ENCODE data around the gene RANGAP1. TPM values are rescaled to one million over a fixed set of nuclear protein-coding genes. Genes with fewer than 3 reads are reported as not detected.

The RANGAP1 gene
- total and polyA plus RNA-seq, 2 of the 13 experiments (the other 11 are each of a cell fraction or from before 2014, with no cell fraction given) = 51.8 to 83.9 TPM

DNA sequence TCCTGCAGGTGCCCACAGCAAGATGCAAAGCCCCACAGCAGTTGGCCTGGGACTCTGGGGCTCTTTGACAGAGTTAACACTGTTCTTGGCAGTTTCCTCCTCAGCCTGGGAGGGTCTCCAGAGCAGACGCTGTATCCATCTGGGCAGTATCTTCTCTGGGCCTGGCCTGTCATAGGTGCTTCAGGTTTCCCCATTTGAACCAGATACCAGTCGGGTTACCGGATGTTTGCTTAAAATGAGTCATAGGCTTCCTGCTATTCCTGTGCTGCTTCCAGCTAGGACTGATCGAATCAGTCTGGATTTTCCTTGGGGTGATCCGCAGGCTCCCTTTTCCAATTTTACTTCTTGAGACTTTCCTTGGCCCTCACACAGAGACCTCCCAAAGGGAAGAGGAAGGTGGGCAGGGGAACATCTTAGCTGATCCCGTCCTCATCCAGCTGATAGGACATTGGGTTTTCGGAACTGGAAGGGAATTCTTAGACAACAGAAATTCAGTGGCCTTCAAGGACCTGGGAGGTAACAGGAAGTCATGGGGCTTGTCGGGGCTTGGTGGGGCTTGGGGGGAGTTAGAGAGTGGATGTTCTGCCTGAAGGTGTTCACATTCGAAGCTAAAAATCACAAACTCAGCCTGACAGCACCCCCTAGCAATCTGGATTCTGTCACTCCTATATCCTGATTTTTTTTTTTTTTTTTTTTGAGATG is 2.4 kb upstream of the RANGAP1 start (continued):
- TF ChIP-seq, protein P1, sequence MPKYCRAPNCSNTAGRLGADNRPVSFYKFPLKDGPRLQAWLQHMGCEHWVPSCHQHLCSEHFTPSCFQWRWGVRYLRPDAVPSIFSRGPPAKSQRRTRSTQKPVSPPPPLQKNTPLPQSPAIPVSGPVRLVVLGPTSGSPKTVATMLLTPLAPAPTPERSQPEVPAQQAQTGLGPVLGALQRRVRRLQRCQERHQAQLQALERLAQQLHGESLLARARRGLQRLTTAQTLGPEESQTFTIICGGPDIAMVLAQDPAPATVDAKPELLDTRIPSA (CRISPR knock-in tag; IDR thresholded peaks at IDR 0.05; ENCODE audit: borderline replicate concordance) = no peak
- TF ChIP-seq, protein P2, sequence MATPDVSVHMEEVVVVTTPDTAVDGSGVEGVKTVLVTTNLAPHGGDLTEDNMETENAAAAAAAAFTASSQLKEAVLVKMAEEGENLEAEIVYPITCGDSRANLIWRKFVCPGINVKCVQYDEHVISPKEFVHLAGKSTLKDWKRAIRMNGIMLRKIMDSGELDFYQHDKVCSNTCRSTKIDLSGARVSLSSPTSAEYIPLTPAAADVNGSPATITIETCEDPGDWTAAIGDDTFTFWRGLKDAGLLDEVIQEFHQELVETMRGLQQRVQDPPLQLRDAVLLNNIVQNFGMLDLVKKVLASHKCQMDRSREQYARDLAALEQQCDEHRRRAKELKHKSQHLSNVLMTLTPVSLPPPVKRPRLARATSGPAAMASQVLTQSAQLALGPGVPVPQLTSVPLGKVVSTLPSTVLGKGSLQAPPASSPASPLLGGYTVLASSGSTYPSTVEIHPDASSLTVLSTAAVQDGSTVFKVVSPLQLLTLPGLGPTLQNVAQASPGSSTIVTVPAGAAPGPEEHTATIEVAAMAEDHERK (CRISPR knock-in tag; IDR thresholded peaks at IDR 0.05; ENCODE audit: low read depth) = 0 out of 2 replicates have a peak, but pooled peaks have one; percentile 23
- TF ChIP-seq, protein P3, sequence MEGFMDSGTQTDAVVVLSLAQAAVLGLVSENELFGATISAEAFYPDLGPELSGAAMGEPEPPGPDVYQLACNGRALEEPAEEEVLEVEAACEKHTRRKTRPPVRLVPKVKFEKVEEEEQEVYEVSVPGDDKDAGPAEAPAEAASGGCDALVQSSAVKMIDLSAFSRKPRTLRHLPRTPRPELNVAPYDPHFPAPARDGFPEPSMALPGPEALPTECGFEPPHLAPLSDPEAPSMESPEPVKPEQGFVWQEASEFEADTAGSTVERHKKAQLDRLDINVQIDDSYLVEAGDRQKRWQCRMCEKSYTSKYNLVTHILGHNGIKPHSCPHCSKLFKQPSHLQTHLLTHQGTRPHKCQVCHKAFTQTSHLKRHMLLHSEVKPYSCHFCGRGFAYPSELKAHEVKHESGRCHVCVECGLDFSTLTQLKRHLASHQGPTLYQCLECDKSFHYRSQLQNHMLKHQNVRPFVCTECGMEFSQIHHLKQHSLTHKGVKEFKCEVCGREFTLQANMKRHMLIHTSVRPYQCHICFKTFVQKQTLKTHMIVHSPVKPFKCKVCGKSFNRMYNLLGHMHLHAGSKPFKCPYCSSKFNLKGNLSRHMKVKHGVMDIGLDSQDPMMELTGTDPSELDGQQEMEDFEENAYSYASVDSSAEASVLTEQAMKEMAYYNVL (CRISPR knock-in tag; IDR thresholded peaks at IDR 0.05; ENCODE audit: borderline replicate concordance) = no peak
- TF ChIP-seq ISL2 (CRISPR knock-in tag; IDR thresholded peaks at IDR 0.05) = no peak; the same call in 1 of the 2 replicates
- TF ChIP-seq PAWR (CRISPR knock-in tag; IDR thresholded peaks at IDR 0.05; ENCODE audit: borderline replicate concordance) = no peak
- no peak for TF ChIP-seq RELA (CRISPR knock-in tag; IDR thresholded peaks at IDR 0.05)
- TF ChIP-seq, protein P4, sequence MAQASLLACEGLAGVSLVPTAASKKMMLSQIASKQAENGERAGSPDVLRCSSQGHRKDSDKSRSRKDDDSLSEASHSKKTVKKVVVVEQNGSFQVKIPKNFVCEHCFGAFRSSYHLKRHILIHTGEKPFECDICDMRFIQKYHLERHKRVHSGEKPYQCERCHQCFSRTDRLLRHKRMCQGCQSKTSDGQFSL (CRISPR knock-in tag; IDR thresholded peaks at IDR 0.05) = no peak
- TF ChIP-seq, protein P5, sequence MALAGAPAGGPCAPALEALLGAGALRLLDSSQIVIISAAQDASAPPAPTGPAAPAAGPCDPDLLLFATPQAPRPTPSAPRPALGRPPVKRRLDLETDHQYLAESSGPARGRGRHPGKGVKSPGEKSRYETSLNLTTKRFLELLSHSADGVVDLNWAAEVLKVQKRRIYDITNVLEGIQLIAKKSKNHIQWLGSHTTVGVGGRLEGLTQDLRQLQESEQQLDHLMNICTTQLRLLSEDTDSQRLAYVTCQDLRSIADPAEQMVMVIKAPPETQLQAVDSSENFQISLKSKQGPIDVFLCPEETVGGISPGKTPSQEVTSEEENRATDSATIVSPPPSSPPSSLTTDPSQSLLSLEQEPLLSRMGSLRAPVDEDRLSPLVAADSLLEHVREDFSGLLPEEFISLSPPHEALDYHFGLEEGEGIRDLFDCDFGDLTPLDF (CRISPR knock-in tag; IDR thresholded peaks at IDR 0.05) = no peak
- no peak for TF ChIP-seq MBNL3 (CRISPR knock-in tag; conservative IDR thresholded peaks at IDR 0.05)
- TF ChIP-seq CCDC6 (CRISPR knock-in tag; IDR thresholded peaks at IDR 0.05) = no peak
- TF ChIP-seq, protein P6, sequence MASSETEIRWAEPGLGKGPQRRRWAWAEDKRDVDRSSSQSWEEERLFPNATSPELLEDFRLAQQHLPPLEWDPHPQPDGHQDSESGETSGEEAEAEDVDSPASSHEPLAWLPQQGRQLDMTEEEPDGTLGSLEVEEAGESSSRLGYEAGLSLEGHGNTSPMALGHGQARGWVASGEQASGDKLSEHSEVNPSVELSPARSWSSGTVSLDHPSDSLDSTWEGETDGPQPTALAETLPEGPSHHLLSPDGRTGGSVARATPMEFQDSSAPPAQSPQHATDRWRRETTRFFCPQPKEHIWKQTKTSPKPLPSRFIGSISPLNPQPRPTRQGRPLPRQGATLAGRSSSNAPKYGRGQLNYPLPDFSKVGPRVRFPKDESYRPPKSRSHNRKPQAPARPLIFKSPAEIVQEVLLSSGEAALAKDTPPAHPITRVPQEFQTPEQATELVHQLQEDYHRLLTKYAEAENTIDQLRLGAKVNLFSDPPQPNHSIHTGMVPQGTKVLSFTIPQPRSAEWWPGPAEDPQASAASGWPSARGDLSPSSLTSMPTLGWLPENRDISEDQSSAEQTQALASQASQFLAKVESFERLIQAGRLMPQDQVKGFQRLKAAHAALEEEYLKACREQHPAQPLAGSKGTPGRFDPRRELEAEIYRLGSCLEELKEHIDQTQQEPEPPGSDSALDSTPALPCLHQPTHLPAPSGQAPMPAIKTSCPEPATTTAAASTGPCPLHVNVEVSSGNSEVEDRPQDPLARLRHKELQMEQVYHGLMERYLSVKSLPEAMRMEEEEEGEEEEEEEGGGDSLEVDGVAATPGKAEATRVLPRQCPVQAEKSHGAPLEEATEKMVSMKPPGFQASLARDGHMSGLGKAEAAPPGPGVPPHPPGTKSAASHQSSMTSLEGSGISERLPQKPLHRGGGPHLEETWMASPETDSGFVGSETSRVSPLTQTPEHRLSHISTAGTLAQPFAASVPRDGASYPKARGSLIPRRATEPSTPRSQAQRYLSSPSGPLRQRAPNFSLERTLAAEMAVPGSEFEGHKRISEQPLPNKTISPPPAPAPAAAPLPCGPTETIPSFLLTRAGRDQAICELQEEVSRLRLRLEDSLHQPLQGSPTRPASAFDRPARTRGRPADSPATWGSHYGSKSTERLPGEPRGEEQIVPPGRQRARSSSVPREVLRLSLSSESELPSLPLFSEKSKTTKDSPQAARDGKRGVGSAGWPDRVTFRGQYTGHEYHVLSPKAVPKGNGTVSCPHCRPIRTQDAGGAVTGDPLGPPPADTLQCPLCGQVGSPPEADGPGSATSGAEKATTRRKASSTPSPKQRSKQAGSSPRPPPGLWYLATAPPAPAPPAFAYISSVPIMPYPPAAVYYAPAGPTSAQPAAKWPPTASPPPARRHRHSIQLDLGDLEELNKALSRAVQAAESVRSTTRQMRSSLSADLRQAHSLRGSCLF (CRISPR knock-in tag; IDR thresholded peaks at IDR 0.05; ENCODE audit: borderline replicate concordance) = no peak
- TF ChIP-seq ZFP36L2 (CRISPR knock-in tag; IDR thresholded peaks at IDR 0.05) = no peak
- TF ChIP-seq ZEB1 (IDR thresholded peaks at IDR 0.05; ENCODE audit: insufficient replicate concordance, low read depth) = no peak
- TF ChIP-seq, protein P7, sequence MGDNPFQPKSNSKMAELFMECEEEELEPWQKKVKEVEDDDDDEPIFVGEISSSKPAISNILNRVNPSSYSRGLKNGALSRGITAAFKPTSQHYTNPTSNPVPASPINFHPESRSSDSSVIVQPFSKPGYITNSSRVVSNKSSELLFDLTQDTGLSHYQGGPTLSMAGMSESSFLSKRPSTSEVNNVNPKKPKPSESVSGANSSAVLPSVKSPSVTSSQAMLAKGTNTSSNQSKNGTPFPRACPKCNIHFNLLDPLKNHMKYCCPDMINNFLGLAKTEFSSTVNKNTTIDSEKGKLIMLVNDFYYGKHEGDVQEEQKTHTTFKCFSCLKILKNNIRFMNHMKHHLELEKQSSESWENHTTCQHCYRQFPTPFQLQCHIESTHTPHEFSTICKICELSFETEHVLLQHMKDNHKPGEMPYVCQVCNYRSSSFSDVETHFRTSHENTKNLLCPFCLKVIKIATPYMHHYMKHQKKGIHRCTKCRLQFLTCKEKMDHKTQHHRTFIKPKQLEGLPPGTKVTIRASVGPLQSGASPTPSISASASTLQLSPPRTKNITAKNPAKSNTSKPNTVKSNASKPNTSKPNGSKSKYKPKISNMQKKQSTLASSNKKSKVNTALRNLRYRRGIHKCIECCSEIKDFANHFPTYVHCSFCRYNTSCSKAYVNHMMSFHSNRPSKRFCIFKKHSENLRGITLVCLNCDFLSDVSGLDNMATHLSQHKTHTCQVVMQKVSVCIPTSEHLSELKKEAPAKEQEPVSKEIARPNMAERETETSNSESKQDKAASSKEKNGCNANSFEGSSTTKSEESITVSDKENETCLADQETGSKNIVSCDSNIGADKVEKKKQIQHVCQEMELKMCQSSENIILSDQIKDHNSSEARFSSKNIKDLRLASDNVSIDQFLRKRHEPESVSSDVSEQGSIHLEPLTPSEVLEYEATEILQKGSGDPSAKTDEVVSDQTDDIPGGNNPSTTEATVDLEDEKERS (CRISPR knock-in tag; IDR thresholded peaks at IDR 0.05) = no peak
